ENCODE measurements around the gene PCDHGB4.
"Not testable (repeated sequence)": the region's sequence is repeated elsewhere in the genome, so short reads cannot be mapped to it uniquely, and the experiment has no call there.

Gene PCDHGB4

DNA sequence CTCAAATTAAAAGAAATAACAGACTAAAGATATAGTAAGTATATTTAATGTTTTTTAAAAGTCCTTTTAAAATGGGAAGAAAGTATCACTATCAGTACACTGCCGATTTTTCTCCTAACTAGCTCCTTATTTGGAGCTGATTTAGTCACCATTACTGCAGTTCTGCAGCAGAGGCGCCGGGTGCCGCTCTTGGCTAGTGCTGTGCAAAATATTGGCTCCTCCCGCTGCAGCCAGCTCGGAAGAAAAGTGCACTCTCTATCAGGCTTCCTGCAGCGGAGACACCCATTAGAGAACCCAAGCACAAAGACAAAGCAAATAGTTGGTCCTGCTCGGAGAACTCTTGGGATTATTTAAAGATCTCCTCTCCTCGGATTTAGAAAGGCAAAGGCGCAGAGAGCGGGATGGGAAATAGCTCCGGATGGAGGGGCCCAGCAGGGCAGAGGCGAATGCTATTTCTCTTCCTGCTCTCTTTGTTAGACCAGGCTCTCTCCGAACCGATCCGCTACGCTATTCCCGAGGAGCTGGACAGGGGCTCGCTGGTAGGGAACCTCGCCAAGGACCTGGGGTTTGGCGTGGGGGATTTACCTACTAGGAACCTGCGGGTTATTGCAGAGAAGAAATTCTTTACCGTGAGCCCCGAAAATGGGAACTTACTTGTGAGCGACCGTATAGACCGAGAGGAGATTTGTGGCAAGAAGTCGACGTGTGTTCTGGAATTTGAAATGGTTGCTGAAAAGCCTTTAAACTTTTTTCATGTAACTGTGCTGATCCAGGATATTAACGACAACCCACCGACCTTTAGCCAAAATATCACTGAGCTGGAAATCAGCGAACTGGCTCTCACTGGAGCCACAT is 17.3 kb upstream of the PCDHGB4 start, which contains the start of gene PCDHGB3:
Gene PCDHGB3, plus strand, starts transcription at position 249 of the 855 bp plus-strand sequence. Its CDS starts 153 bp downstream, at position 402.
- DNase-seq = no peak

- DNase-seq = no peak
These were observed 15.7 kb upstream of the PCDHGB4 start for GRCh38 chr5:141371572-141372475.

- no peak for DNase-seq
These were observed 13.7 kb upstream of the PCDHGB4 start, which contains the start of gene PCDHGA6 for GRCh38 chr5:141373673-141374317. TSS of gene PCDHGA6 (plus strand) at chr5:141373891. CDS start at chr5:141374084, 193 bp downstream.

GRCh38 chr5:141374627-141375026 is 12.9 kb upstream of the PCDHGB4 start:
- DNase-seq = no peak

DNA sequence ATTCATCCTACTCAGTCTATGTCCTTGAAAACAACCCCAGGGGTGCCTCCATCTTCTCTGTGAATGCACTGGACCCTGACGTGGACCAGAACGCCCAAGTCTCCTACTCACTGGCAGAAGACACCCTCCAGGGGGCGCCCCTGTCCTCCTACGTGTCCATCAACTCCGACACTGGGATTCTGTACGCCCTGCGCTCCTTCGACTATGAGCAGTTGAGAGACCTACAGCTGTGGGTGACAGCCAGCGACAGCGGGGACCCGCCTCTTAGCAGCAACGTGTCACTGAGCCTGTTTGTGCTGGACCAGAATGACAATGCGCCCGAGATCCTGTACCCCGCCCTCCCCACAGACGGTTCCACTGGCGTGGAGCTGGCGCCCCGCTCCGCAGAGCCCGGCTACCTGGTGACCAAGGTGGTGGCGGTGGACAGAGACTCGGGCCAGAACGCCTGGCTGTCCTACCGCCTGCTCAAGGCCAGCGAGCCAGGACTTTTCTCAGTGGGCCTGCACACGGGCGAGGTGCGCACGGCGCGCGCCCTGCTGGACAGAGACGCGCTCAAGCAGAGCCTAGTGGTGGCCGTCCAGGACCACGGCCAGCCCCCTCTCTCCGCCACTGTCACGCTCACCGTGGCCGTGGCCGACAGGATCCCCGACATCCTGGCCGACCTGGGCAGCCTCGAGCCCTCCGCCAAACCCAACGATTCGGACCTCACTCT is 11.9 kb upstream of the PCDHGB4 start:
- DNase-seq = not testable (repeated sequence)

DNA sequence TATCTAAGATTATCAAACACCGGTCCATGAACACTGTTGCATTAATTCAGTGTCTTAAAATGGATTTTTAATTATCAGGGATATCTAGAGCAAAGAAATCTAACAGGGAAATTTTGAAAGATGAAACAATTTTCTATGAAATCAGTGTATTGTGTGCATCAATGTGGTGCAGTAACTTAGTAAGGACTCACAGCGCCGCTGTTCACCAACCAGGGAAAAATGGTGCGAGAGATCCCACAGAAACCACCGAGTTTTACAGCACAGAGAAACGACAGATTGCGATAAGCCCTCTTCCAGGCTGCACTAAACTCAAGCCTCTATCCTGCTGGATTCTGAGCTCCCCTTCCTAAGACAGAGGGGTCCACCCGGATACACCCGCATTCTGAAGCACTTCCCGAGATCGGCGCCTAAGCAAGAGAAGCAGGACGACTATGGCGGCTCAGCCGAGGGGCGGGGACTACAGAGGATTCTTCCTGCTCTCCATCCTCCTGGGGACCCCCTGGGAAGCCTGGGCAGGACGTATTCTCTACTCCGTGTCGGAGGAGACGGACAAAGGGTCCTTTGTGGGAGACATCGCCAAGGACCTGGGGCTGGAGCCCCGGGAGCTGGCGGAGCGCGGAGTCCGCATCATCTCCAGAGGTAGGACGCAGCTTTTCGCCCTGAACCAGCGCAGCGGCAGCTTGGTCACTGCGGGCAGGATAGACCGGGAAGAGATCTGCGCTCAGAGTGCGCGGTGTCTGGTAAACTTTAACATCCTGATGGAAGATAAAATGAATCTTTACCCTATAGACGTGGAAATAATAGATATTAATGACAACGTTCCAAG is 4.8 kb upstream of the PCDHGB4 start, which contains the start of gene PCDHGA7:
Gene PCDHGA7, plus strand, starts transcription at position 274 of the 826 bp plus-strand sequence. Its CDS starts 158 bp downstream, at position 432.
- no peak for DNase-seq

GRCh38 chr5:141383345-141383744 is 4.2 kb upstream of the PCDHGB4 start:
- no peak for DNase-seq

DNA sequence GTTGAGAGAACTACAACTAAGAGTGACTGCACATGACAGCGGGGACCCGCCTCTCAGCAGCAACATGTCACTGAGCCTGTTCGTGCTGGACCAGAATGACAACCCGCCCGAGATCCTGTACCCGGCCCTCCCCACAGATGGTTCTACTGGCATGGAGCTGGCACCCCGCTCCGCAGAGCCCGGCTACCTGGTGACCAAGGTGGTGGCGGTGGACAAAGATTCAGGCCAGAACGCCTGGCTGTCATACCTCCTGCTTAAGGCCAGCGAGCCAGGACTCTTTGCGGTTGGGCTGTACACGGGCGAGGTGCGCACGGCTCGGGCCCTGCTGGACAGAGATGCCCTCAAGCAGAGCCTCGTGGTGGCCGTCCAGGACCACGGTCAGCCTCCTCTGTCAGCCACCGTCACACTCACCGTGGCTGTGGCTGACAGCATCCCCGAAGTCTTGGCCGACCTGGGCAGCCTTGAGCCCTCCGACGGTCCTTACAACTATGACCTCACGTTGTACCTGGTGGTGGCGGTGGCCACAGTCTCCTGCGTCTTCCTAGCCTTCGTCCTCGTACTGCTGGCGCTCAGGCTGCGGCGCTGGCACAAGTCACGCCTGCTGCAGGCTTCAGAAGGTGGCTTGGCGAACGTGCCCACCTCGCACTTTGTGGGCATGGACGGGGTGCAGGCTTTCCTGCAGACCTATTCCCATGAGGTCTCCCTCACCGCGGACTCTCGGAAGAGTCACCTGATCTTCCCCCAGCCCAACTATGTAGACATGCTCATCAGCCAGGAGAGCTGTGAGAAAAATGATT is 2.8 kb upstream of the PCDHGB4 start:
- DNase-seq = no peak

- no peak for DNase-seq
These were observed 1.2 kb downstream of the PCDHGB4 start for GRCh38 chr5:141388661-141389060.

- DNase-seq = no peak
These were observed 1.9 kb downstream of the PCDHGB4 start for GRCh38 chr5:141389153-141390042.

GRCh38 chr5:141392429-141393198 is 5.1 kb downstream of the PCDHGB4 start, which contains the start of gene PCDHGA8:
TSS of gene PCDHGA8 (plus strand) at chr5:141392633. CDS start at chr5:141392814, 181 bp downstream.
- no peak for DNase-seq

- DNase-seq = no peak
These were observed 5.8 kb downstream of the PCDHGB4 start for GRCh38 chr5:141393267-141393666.

DNA sequence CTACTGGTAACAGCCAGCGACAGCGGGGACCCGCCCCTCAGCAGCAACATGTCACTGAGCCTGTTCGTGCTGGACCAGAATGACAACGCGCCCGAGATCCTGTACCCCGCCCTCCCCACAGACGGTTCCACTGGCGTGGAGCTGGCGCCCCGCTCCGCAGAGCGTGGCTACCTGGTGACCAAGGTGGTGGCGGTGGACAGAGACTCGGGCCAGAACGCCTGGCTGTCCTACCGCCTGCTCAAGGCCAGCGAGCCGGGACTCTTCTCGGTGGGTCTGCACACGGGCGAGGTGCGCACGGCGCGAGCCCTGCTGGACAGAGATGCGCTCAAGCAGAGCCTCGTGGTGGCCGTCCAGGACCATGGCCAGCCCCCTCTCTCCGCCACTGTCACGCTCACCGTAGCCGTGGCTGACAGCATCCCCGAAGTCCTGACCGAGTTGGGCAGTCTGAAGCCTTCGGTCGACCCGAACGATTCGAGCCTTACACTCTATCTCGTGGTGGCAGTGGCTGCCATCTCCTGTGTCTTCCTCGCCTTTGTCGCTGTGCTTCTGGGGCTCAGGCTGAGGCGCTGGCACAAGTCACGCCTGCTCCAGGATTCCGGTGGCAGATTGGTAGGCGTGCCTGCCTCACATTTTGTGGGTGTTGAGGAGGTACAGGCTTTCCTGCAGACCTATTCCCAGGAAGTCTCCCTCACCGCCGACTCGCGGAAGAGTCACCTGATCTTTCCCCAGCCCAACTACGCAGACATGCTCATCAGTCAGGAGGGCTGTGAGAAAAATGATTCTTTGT is 7.1 kb downstream of the PCDHGB4 start:
- not testable (repeated sequence) for DNase-seq

DNA sequence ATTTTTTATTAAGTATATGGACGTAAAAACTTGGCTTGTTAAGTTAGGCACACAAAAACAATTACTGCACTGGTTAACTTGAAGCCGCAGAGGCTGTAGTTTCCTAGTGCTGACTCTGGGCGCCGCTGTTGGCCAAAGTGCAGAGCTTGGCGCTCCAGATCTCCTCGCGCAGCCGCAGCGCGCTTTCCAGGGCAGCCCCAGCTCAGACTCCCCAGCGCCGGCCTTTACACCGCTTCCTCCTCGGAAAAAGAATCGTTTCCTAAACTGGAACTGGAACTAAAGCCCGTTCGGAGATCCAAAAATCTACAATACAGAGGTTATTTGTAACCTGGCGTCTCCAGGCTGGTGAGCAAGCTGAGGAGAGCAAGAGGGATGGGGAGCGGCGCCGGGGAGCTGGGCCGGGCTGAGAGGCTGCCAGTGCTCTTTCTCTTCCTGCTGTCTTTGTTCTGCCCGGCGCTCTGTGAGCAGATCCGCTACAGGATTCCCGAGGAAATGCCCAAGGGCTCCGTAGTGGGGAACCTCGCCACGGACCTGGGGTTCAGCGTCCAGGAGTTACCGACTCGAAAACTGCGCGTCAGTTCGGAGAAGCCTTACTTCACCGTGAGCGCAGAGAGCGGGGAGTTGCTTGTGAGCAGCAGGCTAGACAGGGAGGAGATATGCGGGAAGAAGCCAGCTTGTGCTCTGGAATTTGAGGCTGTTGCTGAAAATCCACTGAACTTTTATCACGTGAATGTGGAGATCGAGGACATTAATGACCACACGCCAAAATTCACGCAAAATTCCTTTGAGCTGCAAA is 10.5 kb downstream of the PCDHGB4 start, which contains the start of gene PCDHGB5:
Gene PCDHGB5, plus strand, starts transcription at position 192 of the 796 bp plus-strand sequence. Its CDS starts 181 bp downstream, at position 373.
- DNase-seq = not testable (repeated sequence)

- no peak for DNase-seq
These were observed 11.1 kb downstream of the PCDHGB4 start for GRCh38 chr5:141398608-141399007.

DNA sequence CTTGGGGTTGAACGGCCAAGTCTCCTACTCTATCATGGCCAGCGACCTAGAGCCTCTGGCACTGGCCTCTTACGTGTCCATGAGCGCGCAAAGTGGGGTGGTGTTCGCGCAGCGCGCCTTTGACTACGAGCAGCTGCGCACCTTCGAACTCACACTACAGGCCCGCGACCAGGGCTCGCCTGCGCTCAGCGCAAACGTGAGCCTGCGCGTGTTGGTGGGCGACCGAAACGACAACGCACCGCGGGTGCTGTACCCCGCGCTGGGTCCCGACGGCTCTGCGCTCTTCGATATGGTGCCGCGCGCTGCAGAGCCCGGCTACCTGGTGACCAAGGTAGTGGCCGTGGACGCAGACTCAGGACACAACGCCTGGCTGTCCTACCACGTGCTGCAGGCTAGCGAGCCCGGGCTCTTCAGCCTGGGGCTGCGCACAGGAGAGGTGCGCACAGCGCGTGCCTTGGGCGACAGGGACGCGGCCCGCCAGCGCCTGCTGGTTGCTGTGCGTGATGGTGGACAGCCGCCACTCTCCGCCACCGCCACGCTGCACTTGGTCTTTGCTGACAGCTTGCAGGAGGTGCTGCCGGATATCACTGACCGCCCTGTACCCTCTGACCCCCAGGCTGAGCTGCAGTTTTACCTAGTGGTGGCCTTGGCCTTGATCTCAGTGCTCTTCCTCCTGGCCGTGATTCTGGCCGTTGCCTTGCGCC is 12.2 kb downstream of the PCDHGB4 start:
- DNase-seq = no peak

Measured in NCI-H1436 (cell line).